A673 (cell line): Measurements from ENCODE around the gene PLEKHH2. TPM values are rescaled to one million over a fixed set of nuclear protein-coding genes. Genes with fewer than 3 reads are reported as not detected.
A peak's percentile ranks its signal among the peaks of the same experiment; 100 is the strongest.

Experiments
- BruUV-seq: library from RNA; stranded (reverse); fragments of 400-500 nt; replicated peaks from 2 replicates; lab custom pipeline; 2021; lab: Mats Ljungman, UMichigan
- CTCF ChIA-PET: fragments of 300-600 bp; sonication (Branson Sonifier 250); formaldehyde crosslinking; loops from one replicate; lab custom pipeline; 2022; ENCODE audit warnings: antibody characterized with exemption; lab: Charles Lee
- POLR2A ChIA-PET: fragments of 300-600 bp; sonication (Branson Sonifier 250); formaldehyde crosslinking; loops from one replicate; lab custom pipeline; 2022; ENCODE audit warnings: antibody characterized with exemption; ENCODE audit not compliant: low non-redundant PET; lab: Charles Lee
- DNase-seq: peaks from one replicate; pipeline ENCODE4 v3.0.0-alpha.2; 2015; ENCODE audit warnings: low spot score
- H3K27ac ChIP-seq: fragments of 200-600 bp; sonication (generic); 2 replicates; pipeline ENCODE4 v1.5.1; 2016; ENCODE audit warnings: mixed run types, low read depth, mild to moderate bottlenecking, mixed read lengths, antibody characterized with exemption, low read length; ENCODE audit not compliant: poor library complexity, severe bottlenecking
- H3K27me3 ChIP-seq: fragments of 200-600 bp; sonication (generic); replicated peaks from 2 replicates; pipeline ENCODE4 v1.6.1; 2017; ENCODE audit warnings: mixed run types, low read depth, mild to moderate bottlenecking, mixed read lengths, antibody characterized with exemption, low read length; ENCODE audit not compliant: insufficient read depth, poor library complexity
- H3K36me3 ChIP-seq: fragments of 200-600 bp; sonication (generic); 2 replicates; pipeline ENCODE4 v1.6.1; 2016; ENCODE audit warnings: mixed run types, mild to moderate bottlenecking, mixed read lengths, antibody characterized with exemption, low read length; ENCODE audit not compliant: insufficient read depth, poor library complexity, severe bottlenecking
- H3K4me1 ChIP-seq: fragments of 200-600 bp; sonication (generic); 2 replicates; pipeline ENCODE4 v1.6.1; 2017; ENCODE audit warnings: mixed run types, mild to moderate bottlenecking, mixed read lengths, antibody characterized with exemption, low read length; ENCODE audit not compliant: insufficient read depth, poor library complexity, severe bottlenecking
- H3K4me3 ChIP-seq: fragments of 200-600 bp; sonication (generic); 2 replicates; pipeline ENCODE4 v1.5.1; 2016; ENCODE audit warnings: low read depth, mixed run types, mild to moderate bottlenecking, mixed read lengths, low read length; ENCODE audit not compliant: poor library complexity, severe bottlenecking
- H3K9me3 ChIP-seq: fragments of 200-600 bp; sonication (generic); 2 replicates; pipeline ENCODE4 v1.6.1; 2016; ENCODE audit warnings: mixed run types, low read depth, mild to moderate bottlenecking, mixed read lengths, antibody characterized with exemption, low read length; ENCODE audit not compliant: poor library complexity, severe bottlenecking
- EZH2 ChIP-seq: fragments of 200-600 bp; sonication (generic); IDR thresholded peaks from 2 replicates; pipeline ENCODE4 v1.6.1; 2017; ENCODE audit warnings: borderline replicate concordance, low read depth, mild to moderate bottlenecking, mixed read lengths, antibody characterized with exemption, low read length; ENCODE audit not compliant: poor library complexity, severe bottlenecking
- intact Hi-C: fragments of 100-400 bp; cut with micrococcal nuclease; formaldehyde crosslinking; loops from one replicate; pipeline ENCODE4 v1.10.0; 2022; ENCODE audit not compliant: unreplicated experiment
- total RNA-seq: library from RNA; stranded (reverse); gene quantifications from 2 replicates; pipeline ENCODE4 v1.2.3, GENCODE V29; 2021
- TF ChIP-seq, protein P1 (sequence below): fragments of 300-800, 200-600 bp; sonication (generic); conservative IDR thresholded peaks from 2 replicates; pipeline ENCODE4 v1.5.1; 2017; ENCODE audit warnings: low read depth, mild to moderate bottlenecking, antibody characterized with exemption, low read length, moderate library complexity, mixed read lengths

The PLEKHH2 gene
- total RNA-seq, 1 experiment from 2014 or later = 2.2 TPM

DNA sequence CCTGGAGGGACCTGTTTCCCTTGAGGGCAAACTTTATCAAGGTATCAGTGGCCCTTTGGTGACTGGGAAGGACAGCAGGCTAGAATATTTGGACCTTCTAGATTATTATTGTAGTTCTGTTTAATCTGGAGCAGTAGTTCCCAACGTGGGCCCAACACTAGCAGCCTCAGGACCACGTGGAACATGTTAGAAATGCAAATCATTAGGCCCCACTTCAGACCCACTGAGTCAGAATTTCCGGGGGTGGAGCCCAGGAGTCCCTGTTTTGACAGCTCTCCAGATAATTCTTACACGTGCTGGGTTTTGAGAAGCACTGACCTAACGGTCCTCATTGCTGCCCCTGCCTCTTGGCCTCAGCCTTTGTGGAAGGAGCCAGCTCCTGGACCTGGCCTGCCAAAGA, 111.3 kb downstream of the PLEKHH2 start:
- H3K27ac ChIP-seq = no peak overlapping the region
- H3K27me3 ChIP-seq = no peaks in the 10 kb centered on the region
- intact Hi-C loops = no loop called here
- no peaks in the 10 kb centered on the region for H3K9me3 ChIP-seq
- POLR2A ChIA-PET = no interaction called here
- DNase-seq = no peak
- H3K4me3 ChIP-seq = no peak overlapping the region
- no TSS peak for BruUV-seq
- H3K36me3 ChIP-seq = no peaks in the 10 kb centered on the region
- no peaks in the 10 kb centered on the region for H3K4me1 ChIP-seq
- CTCF ChIA-PET = no interaction called here
- TF ChIP-seq, protein P1, sequence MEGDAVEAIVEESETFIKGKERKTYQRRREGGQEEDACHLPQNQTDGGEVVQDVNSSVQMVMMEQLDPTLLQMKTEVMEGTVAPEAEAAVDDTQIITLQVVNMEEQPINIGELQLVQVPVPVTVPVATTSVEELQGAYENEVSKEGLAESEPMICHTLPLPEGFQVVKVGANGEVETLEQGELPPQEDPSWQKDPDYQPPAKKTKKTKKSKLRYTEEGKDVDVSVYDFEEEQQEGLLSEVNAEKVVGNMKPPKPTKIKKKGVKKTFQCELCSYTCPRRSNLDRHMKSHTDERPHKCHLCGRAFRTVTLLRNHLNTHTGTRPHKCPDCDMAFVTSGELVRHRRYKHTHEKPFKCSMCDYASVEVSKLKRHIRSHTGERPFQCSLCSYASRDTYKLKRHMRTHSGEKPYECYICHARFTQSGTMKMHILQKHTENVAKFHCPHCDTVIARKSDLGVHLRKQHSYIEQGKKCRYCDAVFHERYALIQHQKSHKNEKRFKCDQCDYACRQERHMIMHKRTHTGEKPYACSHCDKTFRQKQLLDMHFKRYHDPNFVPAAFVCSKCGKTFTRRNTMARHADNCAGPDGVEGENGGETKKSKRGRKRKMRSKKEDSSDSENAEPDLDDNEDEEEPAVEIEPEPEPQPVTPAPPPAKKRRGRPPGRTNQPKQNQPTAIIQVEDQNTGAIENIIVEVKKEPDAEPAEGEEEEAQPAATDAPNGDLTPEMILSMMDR = no peak
- no peak for TF ChIP-seq EZH2

GRCh38 chr2:43749583-43749982, 112.5 kb downstream of the PLEKHH2 start:
- H3K9me3 ChIP-seq = no peaks in the 10 kb centered on the region
- intact Hi-C loops = no loop called here
- ChIA-PET POLR2A (no interaction called here), CTCF (no interaction called here)
- no TSS peak for BruUV-seq
- no peaks in the 10 kb centered on the region for H3K4me1 ChIP-seq
- no peaks in the 10 kb centered on the region for H3K36me3 ChIP-seq
- H3K27ac ChIP-seq = no peak overlapping the region
- no peaks in the 10 kb centered on the region for H3K27me3 ChIP-seq
- H3K4me3 ChIP-seq = no peak overlapping the region
- TF ChIP-seq EZH2 = no peak
- TF ChIP-seq, protein P1 = no peak
- DNase-seq = peak; percentile 18

DNA sequence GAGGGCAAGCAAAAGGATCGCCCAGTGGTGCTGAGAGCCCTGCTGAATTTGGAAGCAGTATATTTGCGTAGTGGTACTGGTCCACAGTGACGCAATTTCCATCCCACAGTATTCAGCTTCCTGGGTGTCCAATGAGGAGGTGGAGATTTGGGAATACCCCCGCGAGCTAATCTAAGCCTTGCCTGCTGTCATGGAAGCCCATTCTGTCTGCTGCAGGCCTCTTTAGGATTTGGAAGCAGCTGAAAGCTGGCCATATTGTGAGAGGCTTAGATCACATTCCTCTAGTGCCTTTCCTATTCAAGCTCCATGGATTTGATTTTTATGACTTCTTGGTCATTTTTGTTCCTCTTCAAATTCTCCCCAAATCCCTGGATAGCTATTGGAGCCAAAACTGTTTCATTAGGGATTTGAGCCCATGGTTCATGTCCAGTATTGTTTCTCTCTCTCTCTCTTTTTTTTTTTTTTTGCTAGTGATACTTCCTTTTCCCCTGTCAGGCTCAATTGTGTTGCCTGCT, 114.5 kb downstream of the PLEKHH2 start:
- DNase-seq = no peak
- Histone ChIP-seq H3K27me3 (no peaks in the 10 kb centered on the region), H3K27ac (no peak overlapping the region), H3K9me3 (no peaks in the 10 kb centered on the region), H3K4me3 (no peak overlapping the region), H3K36me3 (no peaks in the 10 kb centered on the region), H3K4me1 (no peaks in the 10 kb centered on the region)
- ChIA-PET POLR2A (no interaction called here), CTCF (no interaction called here)
- intact Hi-C loops = no loop called here
- no TSS peak for BruUV-seq
- TF ChIP-seq, protein P1 = no peak
- TF ChIP-seq EZH2 = no peak
